Measurements from ENCODE around the gene TNRC6B. TPM values are rescaled to one million over a fixed set of nuclear protein-coding genes. Genes with fewer than 3 reads are reported as not detected.

The TNRC6B gene
- total RNA-seq, 1 donor, result 35.3 TPM

- H3K4me3 ChIP-seq (ENCODE audit: low read depth, low read length), result peak overlapping the region; percentile 66
- TF ChIP-seq CTCF (IDR thresholded peaks at IDR 0.05; ENCODE audit: insufficient read depth, low read length), result no peak
- peak; percentile 65 for DNase-seq (ENCODE audit: low read depth)
Measured at GRCh38 chr22:40176921-40177737, 596 bp upstream of the TNRC6B start.

- peak; percentile 54 for DNase-seq (ENCODE audit: low read depth)
- H3K4me3 ChIP-seq (ENCODE audit: low read depth, low read length), result peak overlapping the region; percentile 89
- no peak for TF ChIP-seq CTCF (IDR thresholded peaks at IDR 0.05; ENCODE audit: insufficient read depth, low read length)
Measured at GRCh38 chr22:40178417-40179409, 988 bp downstream of the TNRC6B start.

- DNase-seq (ENCODE audit: low read depth), result no peak
- peak overlapping the region; percentile 89 for H3K4me3 ChIP-seq (ENCODE audit: low read depth, low read length)
- no peak for TF ChIP-seq CTCF (IDR thresholded peaks at IDR 0.05; ENCODE audit: insufficient read depth, low read length)
Measured at GRCh38 chr22:40179526-40179925, 1.8 kb downstream of the TNRC6B start.

- DNase-seq (ENCODE audit: low read depth), result no peak
- TF ChIP-seq CTCF (IDR thresholded peaks at IDR 0.05; ENCODE audit: insufficient read depth, low read length), result no peak
- H3K4me3 ChIP-seq (ENCODE audit: low read depth, low read length), result peak overlapping the region; percentile 46
Measured at GRCh38 chr22:40180403-40180802, 2.7 kb downstream of the TNRC6B start.

GRCh38 chr22:40181323-40181722 lies 3.6 kb downstream of the TNRC6B start:
- no peak for TF ChIP-seq CTCF (IDR thresholded peaks at IDR 0.05; ENCODE audit: insufficient read depth, low read length)
- no peak overlapping the region for H3K4me3 ChIP-seq (ENCODE audit: low read depth, low read length)
- DNase-seq (ENCODE audit: low read depth), result no peak

GRCh38 chr22:40182231-40182835 lies 4.6 kb downstream of the TNRC6B start:
- peak; percentile 48 for DNase-seq (ENCODE audit: low read depth)
- TF ChIP-seq CTCF (IDR thresholded peaks at IDR 0.05; ENCODE audit: insufficient read depth, low read length), result no peak
- no peak overlapping the region for H3K4me3 ChIP-seq (ENCODE audit: low read depth, low read length)
